GM18498 (cell line): ENCODE measurements around the gene XIRP2.
"Not testable (repeated sequence)": the region's sequence is repeated elsewhere in the genome, so short reads cannot be mapped to it uniquely, and the experiment has no call there.

Source experiments
- ATAC-seq: cut with Tn5 transposase; IDR thresholded peaks from one replicate; pipeline ENCODE4 v1.9.1; 2021; ENCODE audit warnings: mild to moderate bottlenecking, moderate library complexity; ENCODE audit not compliant: unreplicated experiment

Gene XIRP2

DNA sequence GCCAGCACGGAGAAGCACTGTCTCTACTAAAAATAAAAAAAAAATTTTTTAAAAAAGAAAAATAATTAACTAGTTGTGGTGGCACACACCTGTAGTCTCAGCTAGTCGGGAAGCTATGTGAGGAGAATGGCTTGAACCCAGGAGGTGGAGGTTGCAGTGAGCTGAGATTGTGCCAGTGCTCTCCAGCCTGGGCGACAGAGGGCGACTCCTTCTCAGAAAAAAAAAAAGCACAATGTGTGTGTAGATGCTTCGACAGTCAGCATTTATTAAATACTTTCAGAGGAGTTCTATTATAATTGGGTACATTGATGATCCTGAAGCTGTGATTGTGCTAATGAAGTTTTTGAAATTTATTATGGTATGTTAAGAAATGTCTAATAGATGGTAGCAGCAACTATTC lies 46.5 kb downstream of the XIRP2 start:
- ATAC-seq = no peak

DNA sequence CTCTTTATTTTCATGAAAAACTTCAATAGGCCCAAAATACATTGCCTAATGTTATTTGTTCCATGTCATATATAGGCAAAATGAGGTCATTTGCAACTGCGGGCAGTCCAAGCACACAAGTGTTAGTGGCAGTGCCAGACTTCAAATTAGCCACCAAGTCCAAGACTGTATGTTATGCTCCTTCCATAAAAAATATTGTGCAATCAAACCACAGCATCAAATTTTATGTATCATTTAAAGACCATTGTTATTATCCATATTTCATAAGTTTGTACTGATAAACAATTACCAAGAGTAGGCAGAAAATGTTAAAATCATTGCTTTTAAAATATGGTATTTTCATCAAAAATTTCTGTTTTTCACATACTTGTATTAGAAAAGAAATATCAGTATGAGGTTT lies 54.1 kb downstream of the XIRP2 start:
- ATAC-seq = no peak

- ATAC-seq = no peak
Measured at GRCh38 chr2:166944909-166945308, 56.6 kb downstream of the XIRP2 start.

DNA sequence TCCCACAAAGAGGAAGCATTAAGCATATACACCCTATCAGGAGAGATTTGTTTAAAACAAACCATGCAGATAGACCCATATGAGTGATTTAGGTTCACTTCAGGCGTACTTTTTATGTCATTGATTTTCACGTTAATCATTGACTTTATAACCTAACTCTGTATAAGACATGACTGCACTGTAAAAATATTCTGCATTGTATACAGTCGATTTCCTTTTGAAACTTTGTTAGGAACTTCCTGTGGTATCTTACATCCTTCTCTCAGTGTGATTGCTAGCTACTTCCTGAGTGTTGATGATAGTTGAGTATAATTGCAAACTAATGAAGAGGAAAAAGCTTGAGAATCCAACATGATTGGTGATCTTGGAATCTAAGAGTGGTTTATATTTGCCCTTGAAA lies 69.4 kb downstream of the XIRP2 start:
- ATAC-seq = no peak

DNA sequence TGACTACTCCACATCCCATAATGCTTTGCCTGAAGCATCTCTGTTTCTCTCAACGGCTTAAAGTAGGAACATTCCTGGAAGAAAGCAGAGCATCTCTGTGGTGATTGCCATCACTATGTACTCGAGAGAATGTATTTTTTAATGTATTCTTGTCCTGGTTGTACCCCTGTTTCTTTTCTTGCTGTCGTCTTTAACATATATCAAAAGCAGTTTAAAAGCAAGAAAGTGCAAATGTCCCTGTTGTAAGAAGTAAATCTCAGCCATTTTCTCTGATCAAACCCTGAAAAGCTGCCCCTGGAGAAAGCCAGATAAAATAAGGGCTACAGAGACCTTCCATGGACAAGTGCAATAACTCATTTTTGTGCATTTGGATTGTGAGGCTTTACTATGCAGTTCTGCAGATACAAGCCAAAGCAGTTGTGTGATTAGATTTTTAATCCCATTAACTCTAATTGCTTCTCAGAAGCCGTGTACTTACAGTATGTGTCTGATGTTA lies 70.8 kb downstream of the XIRP2 start:
- no peak for ATAC-seq

GRCh38 chr2:166959556-166959955 lies 71.3 kb downstream of the XIRP2 start:
- no peak for ATAC-seq

DNA sequence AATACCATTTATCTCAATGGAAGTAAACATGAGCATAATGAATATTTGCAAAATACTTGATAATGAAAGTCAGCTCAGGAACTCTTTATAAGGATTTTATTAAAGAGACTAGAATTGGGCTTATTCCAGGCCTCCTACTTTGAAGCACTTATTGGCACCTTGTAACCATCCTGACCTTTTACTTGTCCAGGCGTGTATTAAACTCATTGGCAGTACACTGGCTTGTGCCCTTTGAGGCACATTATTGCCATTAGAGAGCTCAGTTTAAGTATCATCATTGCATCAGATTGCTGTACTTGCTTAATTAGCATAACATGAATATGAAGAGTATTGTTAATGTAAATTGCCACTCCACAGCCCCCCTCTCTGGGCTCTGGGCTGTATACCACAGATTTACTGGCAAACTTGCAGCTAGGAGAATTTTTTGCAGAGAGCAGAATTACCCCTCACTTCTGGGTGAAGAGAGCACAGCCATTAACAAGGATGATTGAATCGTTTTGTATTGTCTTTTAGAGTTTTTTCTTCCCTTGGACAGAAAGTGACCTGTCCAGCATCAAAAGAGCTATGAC lies 72.5 kb downstream of the XIRP2 start:
- no peak for ATAC-seq

GRCh38 chr2:166961933-166962332 lies 73.7 kb downstream of the XIRP2 start:
- ATAC-seq = no peak

DNA sequence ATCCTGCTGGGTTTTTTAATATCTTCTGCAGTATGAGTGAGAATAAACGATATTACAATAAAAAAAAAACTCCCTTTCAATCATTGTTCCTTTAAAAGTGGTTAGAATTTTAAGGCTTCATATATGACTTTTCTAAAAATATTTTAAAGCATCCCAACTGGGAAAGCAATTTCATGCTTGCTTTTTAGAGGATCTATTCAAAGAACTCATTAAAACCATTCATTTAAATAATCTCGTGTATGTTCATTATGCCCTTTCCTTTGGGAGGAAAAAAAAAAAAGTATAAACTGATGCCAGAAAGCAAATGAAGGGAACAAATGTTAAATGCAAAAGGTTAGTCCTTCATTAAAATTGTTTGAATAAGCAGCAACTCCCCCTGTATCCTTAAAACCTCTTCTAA lies 81.2 kb downstream of the XIRP2 start:
- no peak for ATAC-seq

DNA sequence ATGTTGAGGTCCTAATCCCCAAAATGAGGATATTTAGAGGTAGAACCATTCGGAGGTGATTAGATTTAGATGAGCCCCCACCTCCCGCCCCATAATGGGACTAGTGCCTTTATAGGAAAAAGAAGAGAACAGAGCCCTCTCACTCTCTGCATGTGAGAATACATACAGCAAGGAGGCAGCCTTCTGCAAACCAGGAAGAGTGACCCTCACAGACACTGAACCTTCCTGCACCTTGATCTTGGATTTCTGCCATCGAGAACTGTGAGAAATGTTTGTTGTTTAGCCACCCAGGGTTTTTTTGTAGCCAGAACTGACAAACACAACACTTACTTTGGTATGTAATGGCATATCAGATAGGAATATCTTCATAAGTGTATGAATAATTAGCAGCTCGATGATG lies 83.7 kb downstream of the XIRP2 start:
- ATAC-seq = no peak

GRCh38 chr2:166972418-166972817 lies 84.1 kb downstream of the XIRP2 start:
- ATAC-seq = no peak

DNA sequence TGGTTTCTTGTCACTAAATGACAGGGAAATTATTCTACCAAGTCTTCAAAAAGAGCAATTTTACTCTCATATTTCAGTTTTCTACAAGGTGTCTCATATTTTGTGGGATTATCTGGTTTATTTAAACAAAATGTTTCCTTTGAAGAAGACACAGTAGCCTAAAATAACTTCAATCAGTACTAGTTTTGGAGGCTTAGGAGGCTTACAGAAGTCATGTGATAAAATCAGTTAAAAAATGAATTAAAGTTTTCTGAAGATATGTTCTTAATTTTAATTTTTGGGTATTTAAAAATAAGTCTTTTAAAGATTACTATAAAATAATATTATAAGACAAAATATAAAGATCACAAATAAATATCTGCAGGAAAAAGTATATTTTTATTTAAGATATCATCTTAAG lies 95.9 kb downstream of the XIRP2 start:
- ATAC-seq = no peak

DNA sequence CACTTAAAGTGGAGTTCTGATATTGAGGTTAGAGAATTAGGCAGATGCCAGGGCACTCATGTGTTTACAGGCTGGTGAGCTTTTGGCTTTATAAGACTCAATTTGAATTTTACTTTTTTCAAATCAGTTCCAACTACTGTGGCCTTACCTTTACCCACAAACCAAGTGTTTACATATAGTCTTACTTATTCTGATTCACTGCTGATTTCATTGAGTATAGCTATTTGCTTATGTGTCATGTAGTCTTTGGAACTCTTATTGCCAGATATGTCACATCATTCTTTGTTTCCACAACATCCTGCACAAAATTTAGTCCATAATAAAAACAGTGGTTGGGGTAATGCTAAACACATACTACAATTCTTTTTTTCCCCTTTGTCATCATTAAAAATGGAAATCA lies 96.5 kb downstream of the XIRP2 start:
- ATAC-seq = no peak

DNA sequence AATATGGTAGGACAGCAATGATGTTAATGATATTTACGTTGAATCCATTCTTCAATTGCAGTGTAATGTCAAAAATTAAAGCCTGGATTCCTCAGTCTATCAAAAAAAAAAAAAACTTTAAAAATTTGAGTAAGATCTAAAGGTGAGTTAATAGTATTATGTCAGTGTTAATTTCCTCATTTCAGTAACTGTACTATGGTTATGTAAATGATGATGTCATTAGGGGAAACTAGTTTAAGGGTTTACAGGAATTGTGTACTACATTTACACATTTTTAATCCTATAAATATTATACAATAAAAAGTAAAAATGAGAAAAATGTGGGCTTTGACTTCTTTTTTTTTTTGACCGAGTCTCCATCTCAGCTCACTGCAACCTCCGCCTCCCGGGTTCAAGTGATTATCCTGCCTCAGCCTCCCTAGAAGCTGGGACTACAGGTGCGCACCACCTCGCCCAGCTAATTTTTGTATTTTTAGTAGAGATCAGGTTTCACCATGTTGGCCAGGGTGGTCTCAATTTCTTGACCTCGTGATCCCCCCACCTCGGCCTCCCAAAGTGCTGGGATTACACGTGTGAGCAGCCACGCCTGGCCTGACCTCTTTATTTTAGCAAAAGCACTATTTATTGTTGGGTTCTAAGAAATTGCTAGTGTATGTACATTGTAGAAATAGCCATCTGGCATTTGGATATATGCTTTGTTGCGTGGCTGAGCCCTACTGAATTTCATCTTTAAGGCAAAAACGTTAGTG lies 106.5 kb downstream of the XIRP2 start:
- no peak for ATAC-seq

DNA sequence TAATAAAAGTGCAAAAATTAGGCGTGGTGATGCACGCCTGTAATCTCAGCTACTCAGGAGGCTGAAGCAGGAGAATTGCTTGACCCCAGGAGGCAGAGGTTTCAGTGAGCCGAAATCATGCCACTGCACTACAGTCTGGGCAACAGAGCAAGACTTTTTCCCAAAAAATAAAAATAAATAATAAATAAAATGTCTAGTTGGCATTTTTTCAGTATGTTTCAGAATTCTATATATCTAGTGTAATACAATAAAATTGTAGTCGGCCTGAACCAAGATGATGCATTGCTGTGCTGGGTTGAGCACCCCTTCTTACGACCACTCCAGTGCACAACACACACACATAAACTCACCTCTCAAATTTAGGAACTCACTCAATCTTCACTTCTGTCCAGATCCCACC lies 108.2 kb downstream of the XIRP2 start:
- ATAC-seq = no peak

GRCh38 chr2:167001165-167001564 lies 112.9 kb downstream of the XIRP2 start:
- no peak for ATAC-seq

- no peak for ATAC-seq
Measured at GRCh38 chr2:167005096-167005495, 116.8 kb downstream of the XIRP2 start.

DNA sequence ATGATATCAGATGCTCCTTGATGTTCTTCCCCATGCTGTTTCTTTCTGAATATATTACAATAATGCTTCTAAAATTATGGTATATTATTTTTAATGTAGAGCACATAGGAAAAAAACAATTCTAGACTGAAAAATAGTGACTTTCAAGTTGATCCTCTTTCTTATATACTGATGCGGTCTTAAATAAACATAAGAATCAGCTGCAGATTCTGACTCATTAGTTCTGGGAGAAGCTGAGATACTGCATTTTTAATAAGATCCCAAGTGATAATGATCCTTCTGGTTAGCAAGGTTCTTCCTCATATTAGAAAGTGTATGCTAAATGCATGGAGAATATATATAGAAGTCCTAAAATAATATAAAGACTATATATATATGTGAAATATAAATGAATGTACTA lies 124.9 kb downstream of the XIRP2 start:
- ATAC-seq = no peak

DNA sequence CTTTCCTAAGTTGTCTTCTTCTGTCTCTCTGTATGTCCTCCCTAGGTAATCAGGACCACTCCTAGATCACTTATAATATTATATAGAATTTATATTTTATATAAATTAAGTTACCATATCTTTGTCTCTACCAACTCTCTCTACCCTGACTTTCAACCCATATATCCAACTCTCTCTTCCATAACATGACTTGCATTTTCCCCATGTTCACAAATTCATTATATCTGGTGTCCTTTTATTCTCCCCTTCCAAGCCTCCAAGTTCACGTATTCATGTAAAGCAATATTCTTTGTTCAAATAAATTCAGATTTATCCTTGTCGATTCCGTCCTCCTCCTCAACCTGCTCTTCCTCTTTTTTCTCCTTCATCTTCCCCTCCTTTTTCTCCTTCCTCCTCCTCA lies 127.5 kb downstream of the XIRP2 start:
- no peak for ATAC-seq

DNA sequence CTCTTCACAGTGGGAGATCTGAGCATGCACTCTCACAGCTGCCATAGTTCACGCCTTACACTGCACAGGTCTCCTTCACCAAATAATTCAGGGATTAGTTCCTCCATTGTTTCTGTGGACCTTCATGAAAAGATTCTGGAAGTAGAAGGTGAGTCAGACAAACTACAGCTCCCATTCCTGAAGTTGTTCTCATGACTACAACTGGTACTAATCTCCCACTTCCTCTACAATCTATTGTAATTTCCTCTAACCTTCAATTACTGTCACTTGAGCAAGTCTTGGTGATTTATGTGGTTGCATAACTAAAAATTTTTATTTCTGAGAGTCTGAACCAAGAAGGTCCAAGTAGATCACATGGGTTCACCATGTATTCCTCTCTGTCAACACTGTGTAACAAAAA lies 128.7 kb downstream of the XIRP2 start:
- ATAC-seq = no peak

GRCh38 chr2:167018590-167018989 lies 130.3 kb downstream of the XIRP2 start:
- no peak for ATAC-seq

- ATAC-seq = no peak
Measured at GRCh38 chr2:167028503-167028902, 140.2 kb downstream of the XIRP2 start.

DNA sequence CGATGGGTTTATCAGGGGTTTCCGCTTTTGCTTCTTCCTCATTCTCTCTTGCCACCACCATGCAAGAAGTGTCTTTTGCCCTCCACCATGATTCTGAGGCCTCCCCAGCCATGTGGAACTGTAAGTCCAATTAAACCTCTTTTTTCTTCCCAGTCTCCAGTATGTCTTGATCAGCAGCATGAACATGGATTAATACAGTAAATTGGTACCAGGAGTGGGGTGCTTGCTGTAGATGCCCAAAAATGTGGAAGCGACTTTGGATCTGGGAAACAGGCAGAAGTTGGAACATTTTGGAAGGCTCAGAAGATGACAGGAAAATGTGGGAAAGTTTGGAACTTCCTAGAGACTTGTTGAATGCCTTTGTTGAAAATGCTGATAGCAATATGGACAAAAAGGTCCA lies 146.7 kb downstream of the XIRP2 start:
- ATAC-seq = not testable (repeated sequence)
